IMR-90 (cell line): ENCODE measurements around the gene SRCIN1.

ENCODE experiments used
- CEBPB ChIP-seq: IDR thresholded peaks from 2 replicates; pipeline ENCODE4 v1.6.1; 2012; ENCODE audit warnings: low read depth, low read length, improper control_type of control experiment
- CHD1 ChIP-seq: IDR thresholded peaks from 2 replicates; pipeline ENCODE4 v1.6.1; 2012; ENCODE audit warnings: low read depth, low read length, improper control_type of control experiment
- MAFK ChIP-seq: IDR thresholded peaks from 2 replicates; pipeline ENCODE4 v1.6.1; 2012; ENCODE audit warnings: low read depth, low read length, improper control_type of control experiment
- MXI1 ChIP-seq: IDR thresholded peaks from 2 replicates; pipeline ENCODE4 v1.6.1; 2012; ENCODE audit warnings: low read depth, mild to moderate bottlenecking, low read length, moderate library complexity, borderline replicate concordance
- POLR2A ChIP-seq: IDR thresholded peaks from 2 replicates; pipeline ENCODE4 v1.6.1; 2012; ENCODE audit warnings: mild to moderate bottlenecking, low read depth, low read length
- RAD21 ChIP-seq: IDR thresholded peaks from 2 replicates; pipeline ENCODE4 v1.6.1; 2012; ENCODE audit warnings: low read length, improper control_type of control experiment
- RCOR1 ChIP-seq: IDR thresholded peaks from 2 replicates; pipeline ENCODE4 v1.6.1; 2012; ENCODE audit warnings: mild to moderate bottlenecking, low read length, improper control_type of control experiment; ENCODE audit not compliant: insufficient replicate concordance
- RFX5 ChIP-seq: IDR thresholded peaks from 2 replicates; pipeline ENCODE4 v1.8.0; 2012; ENCODE audit warnings: low read depth, mild to moderate bottlenecking, low read length, moderate library complexity
- SMC3 ChIP-seq: fragments of 150-350 bp; IDR thresholded peaks from 2 replicates; pipeline ENCODE4 v1.6.1; 2016; ENCODE audit warnings: low read depth, mild to moderate bottlenecking, antibody characterized with exemption, low read length, moderate library complexity
- TF ChIP-seq, protein P1 (sequence below): conservative IDR thresholded peaks from 2 replicates; pipeline ENCODE4 v1.5.1; 2012; ENCODE audit warnings: mild to moderate bottlenecking, low read depth, low read length, improper control_type of control experiment
- TF ChIP-seq, protein P2 (sequence below): fragments of 150-350 bp; IDR thresholded peaks from 2 replicates; pipeline ENCODE4 v1.6.1; 2017; ENCODE audit warnings: mild to moderate bottlenecking, antibody characterized with exemption, low read length, low read depth

DNA sequence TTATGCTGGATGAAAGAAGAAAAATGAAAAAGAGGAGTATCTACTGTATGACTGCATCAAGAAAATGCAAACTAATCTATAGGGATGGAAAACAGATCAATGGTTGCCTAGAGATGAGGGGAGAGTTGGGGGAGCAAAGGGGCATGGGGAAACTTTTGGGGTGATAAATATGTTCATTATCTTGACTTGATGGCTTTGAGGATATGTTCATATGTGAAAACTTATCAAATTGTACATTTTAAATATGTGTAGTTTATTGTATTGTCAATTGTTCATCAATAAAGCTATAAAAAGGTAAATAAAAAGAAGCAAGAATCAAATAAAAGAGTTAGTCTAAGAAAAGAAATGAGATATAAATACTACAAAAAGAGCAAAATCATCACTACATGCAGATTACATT lies 19.7 kb upstream of the SRCIN1 start:
- TF ChIP-seq POLR2A (no peak), RCOR1 (no peak), MXI1 (no peak), SMC3 (no peak), RAD21 (no peak), RFX5 (no peak), MAFK (no peak), CHD1 (no peak), CEBPB (no peak)
- TF ChIP-seq, protein P1, sequence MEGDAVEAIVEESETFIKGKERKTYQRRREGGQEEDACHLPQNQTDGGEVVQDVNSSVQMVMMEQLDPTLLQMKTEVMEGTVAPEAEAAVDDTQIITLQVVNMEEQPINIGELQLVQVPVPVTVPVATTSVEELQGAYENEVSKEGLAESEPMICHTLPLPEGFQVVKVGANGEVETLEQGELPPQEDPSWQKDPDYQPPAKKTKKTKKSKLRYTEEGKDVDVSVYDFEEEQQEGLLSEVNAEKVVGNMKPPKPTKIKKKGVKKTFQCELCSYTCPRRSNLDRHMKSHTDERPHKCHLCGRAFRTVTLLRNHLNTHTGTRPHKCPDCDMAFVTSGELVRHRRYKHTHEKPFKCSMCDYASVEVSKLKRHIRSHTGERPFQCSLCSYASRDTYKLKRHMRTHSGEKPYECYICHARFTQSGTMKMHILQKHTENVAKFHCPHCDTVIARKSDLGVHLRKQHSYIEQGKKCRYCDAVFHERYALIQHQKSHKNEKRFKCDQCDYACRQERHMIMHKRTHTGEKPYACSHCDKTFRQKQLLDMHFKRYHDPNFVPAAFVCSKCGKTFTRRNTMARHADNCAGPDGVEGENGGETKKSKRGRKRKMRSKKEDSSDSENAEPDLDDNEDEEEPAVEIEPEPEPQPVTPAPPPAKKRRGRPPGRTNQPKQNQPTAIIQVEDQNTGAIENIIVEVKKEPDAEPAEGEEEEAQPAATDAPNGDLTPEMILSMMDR: no peak
- TF ChIP-seq, protein P2, sequence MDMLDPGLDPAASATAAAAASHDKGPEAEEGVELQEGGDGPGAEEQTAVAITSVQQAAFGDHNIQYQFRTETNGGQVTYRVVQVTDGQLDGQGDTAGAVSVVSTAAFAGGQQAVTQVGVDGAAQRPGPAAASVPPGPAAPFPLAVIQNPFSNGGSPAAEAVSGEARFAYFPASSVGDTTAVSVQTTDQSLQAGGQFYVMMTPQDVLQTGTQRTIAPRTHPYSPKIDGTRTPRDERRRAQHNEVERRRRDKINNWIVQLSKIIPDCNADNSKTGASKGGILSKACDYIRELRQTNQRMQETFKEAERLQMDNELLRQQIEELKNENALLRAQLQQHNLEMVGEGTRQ: no peak
